IPS-NIHi11 (cell line): ENCODE data around the gene SLC16A2.

ENCODE experiments used
- DNase-seq: peaks from one replicate; pipeline ENCODE4 v3.0.0; 2012; ENCODE audit warnings: mixed read lengths, low spot score

SLC16A2 gene

DNA sequence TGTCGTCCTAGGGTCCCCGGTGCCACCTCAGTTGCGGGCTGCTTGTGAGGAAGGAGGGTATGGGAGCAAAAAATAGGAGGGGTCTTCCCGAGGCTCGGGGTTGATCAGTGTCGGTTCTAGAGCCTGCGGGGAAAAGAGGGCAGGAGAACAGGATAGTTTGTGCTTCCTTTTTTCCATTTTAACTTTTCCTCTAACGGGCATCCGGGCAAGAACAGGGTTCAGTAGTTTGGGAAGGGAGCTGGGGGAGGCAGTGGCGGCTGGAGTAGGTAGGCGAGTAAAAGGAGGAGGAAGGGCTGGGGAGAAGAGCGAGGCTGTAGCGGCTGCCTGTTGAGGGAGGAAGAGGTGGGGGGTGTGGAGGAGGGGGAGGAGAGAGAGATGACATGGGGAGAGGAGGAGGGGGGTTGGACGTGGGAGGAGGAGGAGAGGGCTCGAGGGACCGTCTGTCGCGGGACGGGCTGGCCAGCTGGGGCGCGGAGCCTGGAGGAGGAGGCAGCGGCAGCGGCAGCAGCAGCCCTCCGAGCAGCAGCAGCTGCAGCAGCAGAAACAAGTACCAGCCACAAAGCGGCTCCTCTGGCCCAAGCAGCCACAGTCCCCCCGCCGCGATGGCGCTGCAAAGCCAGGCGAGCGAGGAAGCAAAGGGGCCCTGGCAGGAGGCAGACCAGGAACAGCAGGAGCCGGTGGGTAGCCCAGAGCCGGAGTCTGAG, at the start of gene SLC16A2:
Gene SLC16A2 (plus strand): TSS at position 458 of the 704 bp plus-strand sequence. CDS start 145 bp downstream, at position 603.
- peak; percentile 58 for DNase-seq

DNA sequence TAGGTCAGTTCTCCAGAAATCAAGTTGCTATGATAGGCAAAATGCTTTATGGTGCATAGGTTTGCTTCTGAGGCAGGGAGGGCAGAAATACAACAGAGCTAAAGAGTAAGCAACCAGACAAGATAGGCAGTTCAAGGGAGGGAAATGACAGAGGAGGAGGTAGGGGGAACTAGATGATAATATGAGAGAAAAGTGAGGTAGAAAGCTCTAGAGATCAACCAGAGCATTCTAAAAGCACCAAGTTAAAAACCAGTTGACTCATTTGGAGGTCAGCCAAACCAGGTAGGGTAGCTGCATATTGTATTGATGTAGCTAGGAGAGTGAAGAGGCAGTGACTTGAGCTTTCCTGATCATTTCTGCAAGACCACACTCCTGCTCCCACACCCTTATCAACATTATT, 49.0 kb upstream of the SLC16A2 start:
- DNase-seq: no peak

DNA sequence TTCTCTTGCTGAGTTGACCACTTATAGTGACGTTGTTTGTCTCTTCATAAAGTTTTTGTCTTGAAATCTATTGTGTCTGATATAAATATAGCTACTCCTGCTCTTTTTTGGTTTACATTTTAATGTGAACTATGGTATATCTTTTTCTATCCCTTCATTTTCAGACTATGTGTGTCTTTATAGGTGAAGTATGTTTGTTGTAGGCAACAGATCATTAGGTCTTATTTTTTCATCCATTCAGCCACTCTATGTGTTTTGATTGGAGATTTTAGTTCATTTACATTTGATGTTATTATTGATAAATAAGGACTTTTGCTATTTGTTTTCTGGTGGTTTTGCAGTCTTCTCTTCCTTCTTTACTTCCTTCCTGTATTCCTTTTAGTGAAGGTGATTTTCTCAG, 44.0 kb upstream of the SLC16A2 start:
- no peak for DNase-seq

DNA sequence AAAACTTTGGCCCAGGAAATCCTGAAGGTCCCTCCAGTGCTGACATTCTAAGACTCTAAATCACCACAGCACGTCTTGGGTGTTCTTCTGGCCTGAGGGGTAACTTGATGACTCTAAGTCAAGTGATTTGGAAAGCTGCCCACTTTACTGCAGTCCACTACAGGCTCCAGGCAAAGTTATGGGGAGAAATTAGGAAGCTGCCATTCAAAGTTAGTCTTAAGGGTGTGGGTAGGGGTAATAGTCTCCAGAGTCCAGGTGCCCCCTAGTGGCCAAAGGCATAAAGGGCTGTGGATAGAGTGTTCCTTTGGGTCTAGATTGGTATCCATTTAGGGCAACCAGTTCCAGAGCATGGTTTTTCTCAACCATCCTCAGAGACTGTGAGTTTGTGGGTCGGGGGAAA, 38.7 kb upstream of the SLC16A2 start:
- peak; percentile 70 for DNase-seq

DNA sequence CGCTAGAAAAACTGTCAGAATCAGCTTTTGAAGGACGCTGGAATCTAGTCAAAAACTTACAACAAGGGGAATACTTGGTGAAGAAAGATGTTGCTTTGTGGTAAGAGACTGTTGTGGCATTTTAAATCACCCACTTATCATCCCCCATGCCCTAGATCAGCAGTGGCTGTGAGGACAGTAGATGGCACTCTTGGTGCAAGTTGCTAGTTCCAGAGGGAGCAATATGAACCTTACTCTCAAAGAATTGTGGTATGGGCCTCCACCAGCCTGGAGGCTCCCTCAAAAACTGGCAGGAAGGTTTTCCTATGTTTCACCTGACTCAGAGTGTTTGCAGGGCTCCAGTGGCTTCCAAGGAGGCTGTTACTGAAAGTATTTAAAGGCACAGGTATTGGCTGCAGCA, 37.7 kb upstream of the SLC16A2 start:
- peak; percentile 51 for DNase-seq

DNA sequence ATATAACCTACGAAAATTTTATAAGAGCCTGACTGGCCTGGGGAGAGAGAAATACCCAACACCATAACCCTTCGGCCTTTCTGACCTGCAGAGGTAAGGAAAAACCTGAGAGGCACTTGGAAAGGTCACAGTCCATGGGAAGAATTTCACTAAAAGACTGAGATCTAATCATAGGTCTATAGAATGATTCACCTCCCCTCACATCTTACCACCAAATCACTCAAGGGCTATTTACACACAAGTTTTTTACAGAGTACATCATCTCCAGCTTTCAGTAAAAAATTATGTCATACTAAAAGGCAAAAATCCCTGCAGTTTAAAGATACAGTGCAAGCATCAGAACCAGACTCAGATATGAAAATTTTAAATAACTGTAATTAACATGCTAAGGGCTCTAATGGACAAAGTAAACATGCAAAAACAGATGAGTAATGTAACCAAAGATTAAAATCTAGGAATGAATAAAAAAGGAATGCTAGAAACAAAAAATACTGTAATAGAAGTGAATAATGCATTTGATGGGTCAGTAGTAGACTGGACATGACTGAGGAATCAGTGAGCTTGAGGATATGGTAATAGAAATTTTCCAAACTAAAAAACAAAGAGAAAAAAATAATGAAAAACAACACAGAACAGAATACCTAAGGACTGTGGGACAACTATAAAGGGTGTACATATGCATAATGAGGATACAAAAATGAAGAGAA, 32.1 kb upstream of the SLC16A2 start:
- no peak for DNase-seq

DNA sequence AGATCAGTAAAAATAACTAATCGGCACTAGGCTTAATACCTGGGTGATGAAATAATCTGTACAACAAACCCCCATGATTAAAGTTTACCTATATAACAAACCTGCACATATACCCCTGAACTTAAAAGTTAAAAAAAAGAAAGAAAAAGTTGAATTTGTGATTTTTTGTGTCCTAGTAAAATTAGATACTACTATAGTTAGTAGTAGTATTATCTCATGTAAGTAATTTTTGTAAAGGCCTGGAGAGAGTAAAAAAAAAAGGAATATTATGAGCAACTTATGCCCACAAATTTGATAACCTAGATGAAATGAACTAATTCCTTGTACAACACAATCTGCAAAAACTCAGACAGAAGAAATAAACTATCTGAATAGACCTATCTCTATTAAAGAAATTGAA, 25.7 kb upstream of the SLC16A2 start:
- DNase-seq: no peak

DNA sequence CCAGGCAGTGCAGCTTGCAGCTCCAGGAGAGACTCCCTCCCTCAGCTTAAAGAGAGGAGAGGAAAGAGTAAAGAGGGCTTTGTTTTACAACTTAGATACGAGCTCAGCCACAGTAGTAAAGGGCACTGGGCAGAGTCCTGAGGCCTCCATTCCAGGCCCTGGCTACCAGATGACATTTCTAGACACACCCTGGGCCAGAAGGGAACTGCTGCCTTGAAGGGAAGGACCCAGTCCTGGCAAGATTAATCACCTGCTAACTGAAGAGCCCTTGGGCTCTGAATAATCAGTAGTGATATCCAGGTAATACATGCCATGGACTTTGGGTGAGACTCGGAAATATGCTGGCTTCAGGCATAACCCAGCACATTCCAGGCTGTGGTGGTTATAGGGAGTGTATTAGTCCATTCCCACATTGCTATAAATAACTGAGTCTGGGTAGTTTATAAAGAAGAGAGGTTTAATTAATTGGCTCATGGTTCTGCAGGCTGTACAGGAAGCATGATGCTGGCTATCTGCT, 15.3 kb upstream of the SLC16A2 start:
- no peak for DNase-seq

DNA sequence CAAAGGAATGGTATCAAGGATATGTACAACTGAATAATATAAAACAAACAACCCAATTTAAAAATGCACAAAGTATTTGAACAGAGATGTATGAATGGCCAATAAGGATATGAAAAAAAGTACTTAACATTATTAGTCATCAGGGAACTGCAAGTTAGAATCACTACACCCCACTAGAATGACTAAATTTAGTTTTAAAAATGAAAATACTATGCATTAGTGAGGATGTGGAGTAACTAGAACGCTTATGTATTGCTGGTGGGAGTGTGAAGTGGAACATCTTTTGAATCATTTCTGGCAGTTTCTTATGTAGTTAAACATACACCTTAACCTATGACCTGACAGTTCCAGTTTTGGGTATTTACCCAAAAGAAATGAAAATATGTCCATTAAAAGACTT, 13.0 kb upstream of the SLC16A2 start:
- DNase-seq: no peak

DNA sequence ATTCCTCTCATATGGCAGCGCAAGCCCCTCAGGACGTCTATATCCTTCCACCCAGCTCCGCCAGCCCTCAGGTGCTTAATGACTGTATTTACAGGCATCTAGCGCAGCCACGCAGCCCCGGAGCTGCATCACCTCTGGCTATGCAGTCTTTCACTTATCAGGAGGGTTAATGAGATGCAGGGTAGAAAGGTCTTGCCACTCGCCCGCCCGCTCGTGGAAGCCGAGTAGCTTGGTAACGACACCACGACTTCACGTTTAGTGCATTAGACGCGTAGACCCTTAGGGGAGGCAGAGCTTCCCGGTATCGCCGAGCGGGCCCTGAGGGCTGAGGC, 1.5 kb upstream of the SLC16A2 start:
- DNase-seq: no peak

DNA sequence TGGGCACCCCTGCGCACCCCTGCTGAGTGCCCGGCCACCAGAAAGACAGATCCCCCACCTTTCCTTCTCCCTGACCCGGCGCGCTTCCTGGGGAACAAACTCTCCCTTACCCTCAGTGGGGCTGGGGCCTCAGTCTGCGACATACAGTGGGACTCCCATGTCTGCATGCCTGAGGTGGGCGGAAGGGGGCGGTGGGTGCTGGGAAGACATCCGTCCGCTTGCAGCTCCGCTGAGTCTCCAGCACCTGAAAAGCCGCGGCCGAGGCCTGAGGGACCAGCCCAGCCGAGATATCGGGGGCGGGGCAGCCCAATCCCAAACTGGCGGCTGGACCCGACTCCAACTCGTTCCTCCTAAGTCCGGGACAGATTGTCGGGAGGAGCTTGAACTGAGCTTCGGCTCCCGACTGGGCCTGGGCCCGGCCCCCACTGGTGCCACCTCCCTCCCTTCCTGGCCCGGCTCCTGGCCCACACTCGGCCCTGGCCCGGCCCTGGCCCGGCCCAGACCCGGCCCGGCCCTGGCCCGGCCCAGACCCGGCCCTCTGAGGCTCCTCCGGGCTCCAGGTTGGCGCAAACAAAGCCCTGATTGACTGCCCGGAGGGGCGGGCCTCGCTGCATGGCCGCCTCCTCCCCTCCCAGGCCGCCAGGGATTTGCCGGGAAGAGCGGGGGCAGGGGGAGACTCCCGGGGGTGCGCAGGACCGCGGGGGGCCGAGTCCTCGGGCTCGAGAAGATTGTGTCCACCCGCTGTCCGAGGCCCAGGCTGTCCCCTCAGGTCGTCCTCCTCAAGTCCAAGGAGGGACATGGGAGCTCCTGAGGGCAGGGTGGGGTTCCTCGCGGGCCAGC, 877 bp upstream of the SLC16A2 start:
- peak; percentile 63 for DNase-seq

DNA sequence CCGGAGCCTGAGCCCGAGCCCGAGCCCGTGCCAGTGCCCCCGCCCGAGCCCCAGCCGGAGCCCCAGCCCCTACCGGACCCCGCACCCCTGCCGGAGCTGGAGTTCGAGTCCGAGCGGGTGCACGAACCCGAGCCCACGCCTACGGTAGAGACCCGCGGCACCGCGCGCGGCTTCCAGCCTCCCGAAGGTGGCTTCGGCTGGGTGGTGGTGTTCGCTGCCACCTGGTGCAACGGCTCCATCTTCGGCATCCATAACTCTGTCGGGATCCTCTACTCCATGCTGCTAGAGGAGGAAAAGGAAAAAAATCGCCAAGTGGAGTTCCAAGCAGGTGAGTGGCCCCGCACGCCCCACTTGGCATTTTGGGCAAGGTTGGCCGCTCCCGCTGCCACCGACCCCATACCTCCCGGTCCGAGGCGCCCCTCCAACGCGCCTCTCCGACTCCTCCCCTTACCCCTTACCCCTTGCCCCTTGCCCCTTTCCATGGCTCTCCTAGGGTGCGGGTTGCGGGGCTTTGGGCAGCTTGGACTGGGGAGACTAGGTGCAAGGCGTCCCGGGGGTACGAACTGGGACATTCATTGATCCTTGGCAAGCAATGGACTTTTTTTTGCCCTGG, 553 bp downstream of the SLC16A2 start:
- DNase-seq: peak; percentile 10

DNA sequence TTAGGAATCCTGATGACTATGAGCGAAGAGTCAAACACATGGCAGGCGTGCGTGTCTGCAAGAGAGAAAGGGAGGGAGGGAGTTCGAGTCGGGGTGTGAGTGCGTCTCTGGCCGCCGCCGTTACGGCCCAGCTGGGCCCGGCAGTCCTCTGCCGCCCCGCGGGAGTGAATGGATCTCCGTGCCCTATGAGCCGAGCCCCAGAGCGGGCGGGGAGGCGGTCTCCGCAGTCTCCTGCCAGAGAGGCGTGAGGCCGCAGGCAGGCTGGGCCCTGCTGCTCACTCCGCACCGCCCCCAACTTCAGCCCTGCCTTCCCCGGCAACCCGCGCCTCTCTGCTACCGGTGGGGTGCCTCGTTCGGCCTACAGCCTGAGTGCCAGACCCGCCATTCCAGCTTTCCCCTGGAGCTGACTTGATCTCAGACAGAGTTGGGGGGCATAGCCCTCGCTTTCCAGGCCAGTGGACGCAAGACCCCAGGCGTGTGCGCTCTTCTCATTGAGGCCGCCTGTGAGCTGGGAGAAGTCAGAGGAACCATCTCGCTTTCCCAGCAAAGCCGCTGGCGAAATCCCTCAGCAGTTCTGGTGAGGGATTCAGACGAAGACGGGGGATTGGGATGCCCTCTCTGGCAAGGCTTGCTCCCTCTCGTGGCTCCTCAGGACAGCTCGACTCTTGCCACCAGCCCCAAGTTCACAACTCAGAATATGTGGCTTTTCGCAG, 1.4 kb downstream of the SLC16A2 start:
- peak; percentile 60 for DNase-seq

DNA sequence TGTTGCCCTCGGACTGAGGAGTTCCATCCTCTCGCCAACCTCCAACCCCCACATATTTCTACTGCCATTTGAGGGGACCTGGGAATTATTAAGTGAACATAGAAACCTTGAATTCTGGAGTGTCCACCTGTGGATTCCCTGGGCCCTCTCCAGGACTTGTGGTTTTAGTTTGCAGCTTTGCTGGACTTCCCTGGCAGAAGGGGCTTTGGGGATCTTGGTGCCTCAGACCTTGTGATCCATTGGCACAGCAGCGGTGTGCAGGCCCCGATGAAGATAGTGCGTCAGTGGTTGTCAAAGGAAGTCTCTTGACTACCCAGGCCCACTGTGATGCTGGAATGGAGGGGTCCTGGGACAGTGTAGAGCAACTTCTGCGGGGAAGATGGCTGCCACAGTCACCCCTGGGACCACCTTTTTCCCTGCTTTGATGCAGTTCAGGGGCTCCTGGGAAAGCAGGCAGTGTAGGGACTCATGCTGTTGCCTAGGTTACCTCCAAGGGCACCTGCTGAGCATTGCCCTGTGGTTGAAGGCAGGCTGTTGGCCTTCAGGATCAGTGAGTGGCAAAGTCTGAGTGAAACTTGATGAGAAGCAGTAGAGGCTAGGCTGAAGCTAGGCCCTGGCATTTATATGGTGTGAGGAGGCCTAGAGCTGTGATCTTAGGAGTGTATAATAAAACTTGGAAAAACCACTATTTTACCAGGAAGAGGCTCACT, 2.2 kb downstream of the SLC16A2 start:
- peak; percentile 9 for DNase-seq

DNA sequence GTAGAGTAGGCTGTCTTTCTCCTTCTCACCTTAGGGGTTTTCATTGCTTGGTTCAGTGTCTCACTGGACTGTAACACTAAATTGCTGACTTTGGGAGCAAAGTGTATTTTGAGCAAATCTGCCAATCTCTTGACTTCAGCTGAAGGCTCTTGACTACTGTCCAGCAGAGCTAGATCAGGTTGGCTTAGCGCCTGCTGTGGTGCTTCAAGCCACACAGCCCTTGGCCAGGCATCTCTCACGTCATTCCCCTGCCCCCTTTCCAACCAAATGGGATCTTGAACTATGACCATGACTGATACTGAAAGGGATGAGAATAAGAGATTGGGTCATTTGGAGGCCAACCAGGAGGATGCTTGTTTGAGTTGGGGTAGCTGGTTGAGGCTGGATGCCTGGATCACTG, 4.8 kb downstream of the SLC16A2 start:
- DNase-seq: no peak

DNA sequence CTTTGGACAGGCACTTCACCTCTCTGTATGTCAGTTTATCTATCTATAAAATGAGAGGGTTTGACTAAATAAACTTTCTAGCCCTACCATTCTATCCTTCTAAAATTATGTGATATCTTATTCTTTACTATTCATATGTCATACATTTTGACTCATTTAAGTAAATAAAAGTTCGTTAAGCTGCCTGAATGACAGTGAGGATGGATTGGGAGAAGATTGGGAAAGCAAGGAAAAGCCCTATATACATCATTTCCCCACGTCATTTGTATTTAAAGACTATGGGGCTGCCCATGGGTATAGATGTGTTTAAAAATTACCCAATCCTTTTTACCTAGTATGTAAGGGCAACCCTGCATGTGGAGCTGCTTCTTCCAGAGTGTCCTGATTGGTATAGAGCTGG, 5.3 kb downstream of the SLC16A2 start:
- DNase-seq: no peak

DNA sequence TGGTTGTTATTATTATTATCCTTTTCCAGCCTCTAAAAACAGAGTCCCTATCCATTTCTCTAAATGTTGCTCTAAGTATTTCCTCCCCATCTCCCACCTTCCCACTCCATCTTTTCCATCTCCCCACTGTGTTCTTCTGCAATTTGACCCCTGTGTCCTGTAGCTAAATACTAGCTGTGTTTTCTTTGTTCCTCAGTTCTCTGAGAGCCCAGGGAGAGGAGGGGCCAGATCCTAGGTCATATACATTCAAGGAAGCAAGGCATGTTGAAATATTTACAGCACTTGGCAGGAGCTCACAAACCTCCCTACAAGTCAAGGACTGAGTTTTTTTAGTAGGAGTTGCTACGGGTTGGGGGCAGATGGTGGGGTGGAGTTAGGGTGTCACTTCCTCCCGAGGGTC, 10.5 kb downstream of the SLC16A2 start:
- peak; percentile 9 for DNase-seq

DNA sequence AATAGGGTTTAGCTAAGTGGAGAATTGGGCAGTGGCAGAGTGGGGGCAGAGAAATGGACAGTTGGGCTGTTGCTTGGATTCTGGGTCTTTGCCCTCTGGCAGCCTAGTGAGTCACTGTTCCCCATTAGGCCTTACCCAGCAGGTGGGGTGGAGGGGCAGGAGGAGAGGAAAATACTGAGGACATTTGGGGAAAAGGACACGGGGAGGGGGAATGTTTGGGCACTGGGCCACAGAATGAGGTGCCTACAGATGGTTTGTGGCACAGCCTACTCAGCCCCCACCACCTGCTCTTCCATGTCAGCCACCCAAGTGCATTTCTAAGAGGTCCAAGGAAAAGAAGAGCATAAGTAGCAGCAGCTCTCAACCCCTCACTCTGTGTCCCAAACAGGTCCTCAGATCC, 13.0 kb downstream of the SLC16A2 start:
- DNase-seq: no peak

DNA sequence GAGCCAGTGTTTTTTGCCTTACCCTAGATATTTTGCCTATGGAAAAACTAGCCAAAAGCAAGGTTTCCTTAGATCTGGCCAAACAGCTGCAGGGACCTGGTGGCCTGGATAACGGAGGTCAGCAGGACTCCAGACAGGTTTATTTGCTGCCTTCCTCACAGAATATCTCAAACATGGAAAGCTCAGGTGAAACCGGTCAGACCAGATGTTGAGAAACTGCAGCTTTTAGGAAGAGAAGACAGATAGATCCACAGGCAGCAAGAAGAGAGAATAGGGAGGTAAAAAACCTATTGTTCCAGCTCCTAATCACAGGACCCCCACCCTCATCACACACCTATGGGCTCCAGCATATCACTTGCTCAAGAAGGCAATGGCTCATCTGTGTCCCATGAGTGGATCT, 16.2 kb downstream of the SLC16A2 start:
- no peak for DNase-seq

DNA sequence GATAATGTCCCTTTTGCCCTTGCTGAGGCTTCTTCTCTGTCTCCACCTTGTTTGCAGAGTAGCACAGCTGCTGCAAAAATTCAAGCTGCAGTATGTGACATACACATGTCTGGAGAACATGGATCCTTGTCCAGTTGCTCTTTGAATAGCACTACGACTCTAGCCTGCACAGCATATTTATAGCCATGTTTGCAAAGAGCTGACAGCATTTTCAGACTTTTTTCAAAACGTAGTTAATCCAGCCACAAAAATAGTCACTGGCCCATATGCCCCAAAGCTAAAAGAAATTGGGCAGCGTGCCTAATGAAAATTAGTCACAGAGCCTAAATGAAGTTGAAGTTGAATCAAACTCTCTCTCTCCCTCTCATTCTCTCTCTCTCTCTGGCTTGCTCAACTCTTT, 17.5 kb downstream of the SLC16A2 start:
- DNase-seq: no peak

DNA sequence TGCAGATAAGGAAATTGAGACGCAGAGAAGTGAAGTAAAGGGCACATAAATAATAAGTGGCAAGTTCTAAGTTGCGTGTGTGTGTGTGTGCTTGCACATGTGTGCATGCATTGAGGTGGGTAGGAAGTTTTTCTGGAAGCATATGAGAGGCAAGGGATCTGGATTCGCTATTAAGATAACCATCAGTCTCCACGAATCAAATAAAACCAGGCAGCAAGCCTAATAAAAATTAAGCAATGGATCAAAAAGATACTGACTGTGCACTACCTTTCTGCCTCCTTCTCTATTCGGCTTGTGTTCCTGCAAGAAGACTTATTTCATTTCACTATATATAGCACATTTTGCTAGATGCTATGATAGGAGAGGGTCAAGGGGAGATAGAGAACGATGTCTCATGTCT, 23.8 kb downstream of the SLC16A2 start:
- DNase-seq: no peak
